HG03469 (cell line): ENCODE measurements around the gene RPL27.

Source experiments
- ATAC-seq: cut with Tn5 transposase; IDR thresholded peaks from one replicate; pipeline ENCODE4 v1.9.1; 2021; ENCODE audit warnings: mild to moderate bottlenecking, moderate library complexity, moderate number of reproducible peaks; ENCODE audit not compliant: unreplicated experiment

The RPL27 gene

DNA sequence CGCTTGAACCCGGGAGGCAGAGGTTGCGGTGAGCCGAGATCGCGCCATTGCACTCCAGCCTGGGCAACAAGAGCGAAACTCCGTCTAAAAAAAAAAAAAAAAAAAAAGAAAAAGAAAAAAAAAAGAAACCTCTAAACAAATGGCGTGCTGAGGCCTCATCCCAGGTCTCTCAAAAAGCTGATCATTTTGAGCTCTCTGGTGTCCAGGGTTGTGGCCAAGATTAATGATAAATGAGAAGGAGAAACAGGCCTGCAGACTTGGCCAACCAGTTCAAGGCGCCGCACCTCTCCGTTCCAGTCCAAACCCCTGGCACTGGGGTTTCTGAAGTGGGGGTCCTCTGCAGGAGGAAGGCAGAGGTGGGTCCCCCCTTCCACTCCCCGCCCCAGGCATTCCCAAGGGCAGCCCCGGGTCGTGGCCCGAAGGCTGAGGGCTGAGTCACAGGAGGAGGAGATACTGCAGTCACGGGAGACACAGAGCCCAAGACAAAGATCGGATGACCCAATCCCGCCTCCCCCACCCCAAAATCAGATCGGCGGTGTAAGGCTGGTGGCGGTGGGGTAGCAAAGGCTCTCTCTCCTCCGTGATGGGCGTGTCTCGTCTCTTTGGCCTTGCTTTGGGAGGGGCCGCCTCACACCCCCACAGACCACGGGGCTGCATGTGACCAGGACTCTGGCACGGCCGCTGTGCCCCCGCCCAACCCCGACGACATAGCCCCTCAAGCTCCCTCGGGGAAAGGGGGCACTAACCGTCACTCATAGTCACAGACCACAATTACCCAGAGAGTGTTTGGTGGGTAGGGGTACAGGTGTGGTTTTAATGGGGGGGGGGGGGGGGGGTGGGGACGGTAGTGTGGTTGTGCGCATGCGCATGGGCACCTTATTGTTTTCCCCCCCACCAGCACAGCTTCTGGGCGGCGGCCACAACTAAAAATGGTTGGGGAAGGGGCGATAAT is 22.8 kb downstream of the RPL27 start:
- ATAC-seq: no peak

GRCh38 chr17:43021741-43022512 is 23.7 kb downstream of the RPL27 start, which contains the start of gene VAT1:
Gene VAT1 (minus strand): TSS chr17:43022385. CDS start chr17:43022322, 63 bp downstream.
- ATAC-seq: no peak

DNA sequence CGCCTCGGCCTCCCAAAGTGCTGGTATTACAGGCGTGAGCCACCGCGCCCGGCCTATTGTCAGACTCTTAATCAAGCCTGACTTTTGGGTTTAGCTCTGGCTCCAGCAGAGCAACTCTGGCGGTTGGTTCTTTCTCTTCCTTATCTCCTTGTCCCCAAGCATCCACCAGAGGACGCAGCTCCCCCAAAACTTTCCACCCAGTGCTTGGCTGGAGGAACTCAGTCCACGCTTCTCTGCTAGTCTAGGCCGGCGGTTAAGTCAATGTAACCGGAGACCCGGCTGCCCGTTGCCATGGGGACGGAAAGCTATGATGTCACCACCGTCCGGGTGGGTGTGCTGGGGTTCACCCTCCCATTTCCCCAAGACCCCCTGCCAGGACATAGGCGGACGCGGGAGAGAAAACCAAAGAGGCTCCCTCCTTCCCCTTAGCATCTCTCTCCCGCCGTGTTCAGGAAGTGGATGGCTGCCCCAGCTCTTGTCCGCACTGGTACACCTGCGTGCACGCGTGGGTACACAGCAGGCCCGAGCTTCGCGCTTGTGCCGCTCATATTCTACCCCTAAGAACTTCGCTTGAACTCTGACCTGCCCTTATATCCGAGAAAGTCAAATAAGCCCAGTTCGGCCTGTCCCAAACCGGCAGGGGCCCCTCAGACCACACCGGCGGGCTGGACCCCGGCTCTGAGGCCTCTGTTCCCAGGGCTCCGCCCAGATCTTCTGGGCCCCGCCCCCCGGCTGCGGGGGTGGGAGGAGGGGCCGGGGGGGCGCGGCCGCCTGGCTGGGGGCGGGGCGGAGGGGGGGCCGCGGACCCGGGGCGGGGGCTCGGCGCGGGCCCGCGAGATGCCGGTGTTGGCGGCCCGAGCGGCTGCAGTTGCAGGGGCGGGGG is 26.4 kb downstream of the RPL27 start, which contains the start of gene RND2:
Gene RND2, plus strand, starts transcription at position 825 of the 883 bp plus-strand sequence. CDS start 117 bp downstream, outside the sequence.
- ATAC-seq: no peak

- ATAC-seq: no peak
Measured at GRCh38 chr17:43025290-43025657, 27.1 kb downstream of the RPL27 start.

GRCh38 chr17:43025766-43026537 is 27.7 kb downstream of the RPL27 start:
- no peak for ATAC-seq

DNA sequence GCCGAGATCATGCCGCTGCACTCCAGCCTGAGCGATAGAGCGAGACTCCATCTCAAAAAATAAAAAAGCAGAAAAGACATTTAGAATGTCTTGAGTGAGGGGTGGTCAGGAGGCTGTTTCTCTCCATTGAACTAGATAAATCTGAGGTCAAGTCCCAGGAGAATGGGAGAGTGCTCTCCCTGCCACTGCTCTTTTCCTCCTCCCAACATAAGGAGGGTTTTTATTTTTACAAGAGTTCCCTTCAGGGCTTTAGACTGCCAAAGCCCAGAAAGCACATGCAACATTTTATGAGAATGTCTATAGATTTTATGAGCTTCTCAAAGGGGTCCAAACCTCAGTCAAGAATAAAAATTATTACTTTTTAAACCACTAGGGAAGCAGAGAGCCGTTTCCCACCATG is 28.4 kb downstream of the RPL27 start:
- no peak for ATAC-seq

GRCh38 chr17:43027091-43028032 is 29.1 kb downstream of the RPL27 start:
- no peak for ATAC-seq

- ATAC-seq: no peak
Measured at GRCh38 chr17:43028221-43028861, 30.1 kb downstream of the RPL27 start.

GRCh38 chr17:43030137-43030767 is 32.0 kb downstream of the RPL27 start:
- no peak for ATAC-seq

GRCh38 chr17:43031666-43032065 is 33.4 kb downstream of the RPL27 start:
- ATAC-seq: no peak

- no peak for ATAC-seq
Measured at GRCh38 chr17:43033948-43034881, 36.0 kb downstream of the RPL27 start.

GRCh38 chr17:43034894-43035293 is 36.7 kb downstream of the RPL27 start:
- no peak for ATAC-seq

- no peak for ATAC-seq
Measured at GRCh38 chr17:43039646-43040045, 41.4 kb downstream of the RPL27 start.

- no peak for ATAC-seq
Measured at GRCh38 chr17:43040655-43041054, 42.4 kb downstream of the RPL27 start.

GRCh38 chr17:43042025-43042628 is 43.9 kb downstream of the RPL27 start:
- no peak for ATAC-seq

- no peak for ATAC-seq
Measured at GRCh38 chr17:43043307-43043706, 45.1 kb downstream of the RPL27 start.
